Fibroblast of skin of scalp (primary cell): ENCODE data around the gene CDC42BPB.

Source experiments
- DNase-seq: peaks from one replicate; pipeline ENCODE4 v3.0.0-alpha.2; 2013

Gene CDC42BPB

DNA sequence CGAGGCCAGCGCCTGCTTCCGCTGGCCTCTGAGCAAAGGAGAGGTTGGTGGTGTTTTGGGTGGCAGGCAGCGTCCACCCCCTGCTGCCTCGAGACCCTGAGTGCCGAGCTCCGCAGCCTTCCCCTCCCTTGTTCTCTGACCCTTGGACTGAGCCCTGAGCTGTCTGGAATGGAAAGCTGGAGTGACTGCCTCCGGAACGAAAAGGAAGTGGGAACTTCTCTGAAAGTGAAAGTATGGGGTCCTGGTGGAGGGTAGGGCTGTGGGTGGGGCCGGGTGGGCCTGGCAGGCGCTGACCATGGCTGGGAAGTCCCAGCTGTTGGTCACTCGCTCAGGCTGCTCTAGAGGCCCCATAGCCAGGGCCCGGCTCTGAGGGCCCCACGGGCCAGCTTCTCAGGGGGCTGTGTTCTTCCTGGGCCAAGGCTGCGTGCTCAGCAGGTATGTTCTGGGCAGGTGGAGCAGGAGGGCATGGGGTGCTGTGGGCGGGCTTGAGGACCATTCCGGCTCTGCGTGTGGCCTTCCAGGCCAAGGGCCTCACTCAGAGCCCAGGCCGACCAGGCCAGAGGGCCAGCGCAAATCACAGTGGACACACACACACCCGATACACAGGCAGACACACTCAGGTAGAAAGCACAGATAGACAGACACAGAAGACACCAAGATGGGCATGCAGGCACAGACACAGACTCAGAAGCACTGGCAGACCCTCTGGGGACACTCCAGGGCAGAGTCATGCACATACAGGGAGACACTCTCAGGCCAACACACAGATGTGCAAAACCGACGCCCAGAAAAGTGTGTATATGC, 37.3 kb upstream of the CDC42BPB start, which contains the start of gene EXOC3L4:
Gene EXOC3L4 (plus strand): TSS at position 320 of the 804 bp plus-strand sequence. CDS start 5,495 bp downstream, outside the sequence.
- DNase-seq = no peak

DNA sequence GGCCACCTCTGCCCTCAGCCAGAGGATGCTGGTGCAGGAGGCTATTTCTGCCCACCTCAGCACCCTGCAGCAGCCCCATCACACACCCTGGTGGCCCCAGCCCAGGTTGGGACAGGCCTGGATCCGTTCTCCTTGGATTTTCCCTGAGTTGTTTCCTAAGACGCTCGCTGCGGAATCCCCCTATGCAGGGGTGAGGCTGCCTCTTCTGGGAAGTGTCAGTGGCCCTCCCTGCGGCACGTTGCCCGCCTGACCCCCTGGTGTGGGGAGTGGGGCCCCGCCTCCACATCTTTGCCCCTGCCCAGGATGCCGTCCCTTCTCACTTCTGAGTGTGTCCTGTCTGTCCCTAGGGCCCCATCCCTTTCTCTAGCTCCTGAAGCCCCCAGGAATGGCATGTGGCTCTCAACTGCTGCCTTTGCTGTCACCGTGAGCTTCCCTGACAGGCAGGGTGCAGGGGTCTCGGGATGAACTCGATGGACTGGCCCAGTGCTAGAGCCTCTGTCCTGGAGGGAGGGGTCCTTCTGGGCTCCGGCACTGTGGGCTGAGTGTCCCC, 36.6 kb upstream of the CDC42BPB start:
- no peak for DNase-seq

- no peak for DNase-seq
These were observed 34.5 kb upstream of the CDC42BPB start for GRCh38 chr14:103091883-103092222.

DNA sequence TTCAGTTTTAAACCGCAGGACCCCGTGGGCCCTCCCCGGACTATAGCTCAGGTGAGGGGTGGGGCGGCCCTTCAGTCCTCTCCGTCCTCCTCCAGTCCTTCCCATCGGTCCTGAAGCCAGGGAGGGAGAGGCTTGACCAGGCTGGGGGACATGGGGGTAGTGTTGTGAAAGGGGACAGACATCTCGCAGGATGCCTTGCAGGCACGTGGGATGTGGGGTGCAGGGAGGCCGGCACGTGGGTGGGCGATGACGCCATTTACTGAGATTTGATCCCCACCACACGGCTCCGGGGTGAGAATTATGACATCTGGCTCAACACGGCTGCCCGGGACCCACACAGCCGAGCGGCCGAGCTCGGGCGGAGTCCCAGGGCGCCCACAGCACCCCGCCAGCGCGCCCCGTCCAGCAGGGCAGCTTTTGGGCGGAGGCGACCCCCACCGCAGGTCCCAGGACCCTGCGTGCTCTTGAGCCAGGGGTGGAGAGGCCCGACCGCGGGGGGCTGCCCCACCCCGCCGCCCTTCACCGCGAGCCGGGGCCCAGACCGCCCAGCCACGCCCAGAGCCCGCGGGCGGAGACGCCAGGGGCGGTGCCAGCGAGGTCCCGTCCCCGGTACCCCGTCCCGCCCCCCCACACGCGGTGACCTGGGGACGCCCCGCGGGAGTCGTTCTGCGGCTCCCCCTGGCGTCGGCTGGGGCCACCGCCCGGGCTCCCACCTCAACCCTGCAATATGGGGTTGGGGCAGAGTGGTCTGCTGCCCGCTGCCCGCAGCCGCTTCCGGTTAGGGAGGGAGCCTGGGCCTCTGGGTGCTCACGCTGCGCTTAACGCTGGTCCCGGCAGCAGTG, 33.9 kb upstream of the CDC42BPB start:
- peak; percentile 37 for DNase-seq

GRCh38 chr14:103090481-103091020, 33.2 kb upstream of the CDC42BPB start:
- DNase-seq = no peak

DNA sequence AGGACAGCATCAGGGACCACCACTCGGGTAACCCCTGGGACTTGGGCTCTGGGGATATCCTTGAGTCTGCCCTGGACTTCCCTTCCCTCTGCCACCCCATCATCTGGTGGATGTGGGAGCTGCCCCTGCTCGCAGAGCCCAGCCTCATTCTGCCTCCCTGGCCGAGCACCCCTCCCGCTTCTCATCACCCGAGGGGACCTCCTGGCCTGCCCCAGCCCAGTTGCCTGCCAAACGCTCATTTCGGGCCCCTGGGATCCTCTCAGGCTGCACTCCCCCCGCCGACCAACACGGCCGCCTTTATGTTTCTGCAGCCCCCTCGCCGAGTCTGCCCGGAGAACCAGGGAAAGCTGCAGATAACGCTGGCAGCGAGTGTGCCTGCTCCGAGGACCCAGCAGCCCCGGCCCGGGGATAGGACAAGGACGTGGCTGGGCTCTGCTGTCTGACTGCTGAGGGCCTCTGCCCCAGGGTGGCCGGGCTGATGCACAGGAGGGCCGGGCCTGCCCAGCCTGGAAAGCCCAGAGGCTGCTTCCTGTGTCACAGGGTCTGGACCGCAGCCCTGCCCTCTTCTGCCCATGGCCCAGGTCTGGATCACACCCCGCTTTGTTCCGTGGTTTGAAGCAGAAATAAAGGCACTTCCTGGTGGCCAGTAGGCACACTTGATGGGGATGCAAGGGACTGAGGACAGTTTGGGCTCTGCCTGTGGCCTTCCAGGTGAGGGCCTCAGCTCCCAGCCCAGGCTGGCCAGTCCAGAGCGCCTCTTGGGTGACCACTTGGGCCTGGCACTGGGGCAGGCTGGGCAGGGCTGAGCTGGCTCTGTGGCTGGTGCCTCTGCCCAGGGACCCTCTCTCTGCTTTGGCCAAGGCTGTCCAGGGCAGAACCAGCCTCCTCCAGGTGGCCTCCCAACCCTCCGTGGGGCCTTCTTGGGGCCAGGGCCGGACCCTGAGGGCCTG, 32.3 kb upstream of the CDC42BPB start:
- no peak for DNase-seq

DNA sequence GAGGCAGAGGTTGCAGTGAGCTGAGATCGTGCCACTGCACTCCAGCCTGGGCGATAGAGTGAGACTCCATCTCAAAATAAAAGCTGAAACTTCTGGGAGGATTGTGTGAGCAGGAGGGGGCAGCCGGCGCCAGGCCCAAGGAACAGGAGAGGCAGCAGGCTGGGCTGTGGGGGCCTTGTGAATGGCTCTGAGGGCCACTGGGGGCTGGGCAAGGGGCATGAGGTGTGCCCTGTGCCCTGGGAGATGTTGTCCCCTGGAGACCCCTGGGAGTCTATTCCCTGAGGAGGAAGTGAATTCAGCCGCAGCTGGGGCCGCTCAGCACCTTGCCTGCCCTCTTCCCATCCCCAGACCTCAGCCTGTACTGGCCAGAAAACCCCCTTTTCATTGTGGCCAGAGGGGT, 31.6 kb upstream of the CDC42BPB start:
- no peak for DNase-seq

GRCh38 chr14:103087343-103087835, 30.0 kb upstream of the CDC42BPB start:
- DNase-seq = no peak

GRCh38 chr14:103086771-103087342, 29.5 kb upstream of the CDC42BPB start:
- no peak for DNase-seq

DNA sequence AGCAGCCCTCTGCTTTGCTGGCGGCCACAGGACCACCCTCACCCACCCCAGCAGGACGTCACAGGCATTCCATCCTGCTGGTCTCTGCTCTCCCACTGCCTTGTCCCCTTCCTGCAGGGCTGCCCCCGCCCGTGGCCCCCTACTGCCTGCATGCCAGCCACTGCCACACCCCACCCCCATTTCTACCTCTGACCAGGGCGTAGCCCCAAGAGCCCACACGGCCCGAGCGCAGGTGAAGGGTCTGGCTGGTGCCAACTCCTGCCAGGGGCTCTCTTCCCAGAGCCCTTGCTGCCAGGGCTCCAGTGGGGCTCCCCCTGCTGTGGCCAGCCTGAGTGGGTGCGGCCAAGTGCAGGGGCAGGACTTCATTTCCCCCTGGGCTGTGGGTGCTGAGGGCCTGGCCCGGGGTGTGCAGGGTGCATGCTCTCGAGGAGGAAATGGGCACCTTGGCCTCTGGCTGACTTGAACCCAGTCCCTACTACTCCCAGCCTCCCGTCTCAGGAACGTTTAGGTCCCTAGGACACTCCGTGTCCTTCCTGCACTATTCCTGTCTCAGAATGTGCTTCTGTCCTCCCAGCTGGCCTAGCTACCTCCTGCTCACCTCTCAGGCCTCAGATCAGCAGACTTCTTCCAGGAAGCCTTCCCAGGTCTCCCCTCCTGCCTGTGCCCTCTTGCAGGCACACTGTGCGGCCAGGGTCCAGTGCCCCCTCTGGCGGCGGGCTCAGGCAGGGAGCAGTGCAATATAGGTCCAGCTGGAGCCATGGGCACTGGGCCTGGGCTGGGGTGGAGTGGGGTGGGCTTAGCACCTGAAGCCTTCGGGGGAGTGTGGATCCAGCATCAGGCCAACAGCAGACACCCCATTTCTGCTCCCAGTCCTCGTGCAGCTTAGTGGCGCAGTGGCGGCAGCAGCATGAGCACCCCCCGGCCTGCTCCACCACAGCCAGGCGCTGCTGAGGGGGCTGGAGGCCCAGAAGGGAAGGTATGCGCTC, 28.1 kb upstream of the CDC42BPB start:
- no peak for DNase-seq

- no peak for DNase-seq
These were observed 26.9 kb upstream of the CDC42BPB start, which contains the start of gene LBHD2 for GRCh38 chr14:103084021-103084919. Gene LBHD2, plus strand, starts transcription at chr14:103084210. Its CDS starts 1,803 bp downstream, at chr14:103086013.

- DNase-seq = no peak
These were observed 24.6 kb upstream of the CDC42BPB start for GRCh38 chr14:103081951-103082350.

- DNase-seq = no peak
These were observed 21.7 kb upstream of the CDC42BPB start for GRCh38 chr14:103078860-103079587.

- peak; percentile 78 for DNase-seq
These were observed 21.0 kb upstream of the CDC42BPB start for GRCh38 chr14:103078420-103078749.

DNA sequence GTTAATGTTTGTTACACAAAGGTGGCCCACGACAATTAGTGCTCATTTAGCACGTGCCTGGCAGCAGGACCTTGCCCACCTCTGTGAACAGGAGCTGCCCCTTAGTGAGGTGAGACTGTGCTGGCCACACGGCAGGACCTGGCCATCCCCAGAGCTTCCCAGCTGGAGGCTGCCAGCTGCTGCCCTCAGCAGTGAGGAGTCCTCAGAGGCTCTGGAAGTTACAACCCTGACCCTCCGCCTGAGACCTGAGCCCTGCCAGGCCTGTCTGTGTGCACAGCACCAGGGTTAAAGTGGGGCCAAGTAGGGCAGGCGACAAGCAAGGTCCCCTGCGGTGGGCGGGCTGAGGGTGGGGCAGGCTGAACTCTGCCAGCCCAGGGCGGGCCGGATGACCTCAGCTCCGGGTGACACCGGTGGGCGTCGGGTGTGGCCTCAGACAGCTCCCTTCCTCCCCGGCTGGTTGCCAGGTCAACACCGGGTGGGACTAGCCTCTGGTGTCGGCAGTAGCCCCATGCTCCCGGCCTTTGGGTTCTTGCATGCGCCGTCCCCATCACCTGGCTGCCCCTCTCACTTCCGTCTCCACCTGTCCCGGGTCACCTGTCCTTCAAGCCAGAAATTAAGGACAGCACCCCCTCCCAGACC, 17.5 kb upstream of the CDC42BPB start:
- DNase-seq = no peak

DNA sequence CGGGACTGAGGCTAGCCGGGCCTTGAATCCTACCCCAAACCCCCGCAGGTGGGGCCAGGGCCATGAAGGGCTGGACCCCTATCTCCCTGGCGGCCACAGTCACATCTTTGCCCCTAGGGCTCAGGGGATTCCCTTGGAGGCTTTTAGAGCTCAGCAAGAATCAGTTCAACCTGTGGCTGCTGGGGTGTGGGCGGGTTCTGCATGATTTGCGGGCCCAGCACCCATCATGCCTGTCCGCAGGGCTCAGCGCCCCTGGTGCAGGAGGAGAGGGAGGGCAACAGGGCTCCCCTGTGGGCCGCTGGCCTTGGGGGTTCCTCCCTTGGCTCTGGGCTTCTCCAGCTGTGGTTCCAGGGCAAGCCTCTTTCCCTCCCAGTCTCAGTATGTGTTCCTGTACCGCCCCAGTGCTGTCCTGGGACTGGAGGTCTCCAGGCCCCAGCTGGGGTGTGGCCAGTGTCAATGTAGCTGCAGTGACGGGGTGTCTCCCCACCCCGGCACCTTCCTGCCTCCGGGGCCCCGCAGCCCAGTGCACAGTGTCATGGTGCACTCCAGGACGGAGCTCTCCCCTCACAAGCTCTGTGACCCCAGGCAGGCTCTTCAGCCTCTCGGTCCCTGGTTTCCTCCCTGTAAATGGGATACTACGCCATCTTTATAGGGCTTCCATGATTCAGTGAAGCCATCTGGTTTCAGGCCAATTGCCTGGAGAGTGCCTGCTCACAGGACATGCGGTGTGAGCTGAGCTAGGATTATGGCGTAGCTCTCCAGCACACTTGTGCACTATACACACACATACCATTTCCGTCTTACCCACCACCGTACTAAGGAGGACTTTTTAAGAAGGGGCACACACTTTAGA, 16.8 kb upstream of the CDC42BPB start:
- DNase-seq = no peak

- DNase-seq = no peak
These were observed 16.1 kb upstream of the CDC42BPB start for GRCh38 chr14:103073367-103073875.
